Kidney tubule cell (primary cell): ENCODE measurements around the gene POLR2J.
"Not testable (repeated sequence)": the region's sequence is repeated elsewhere in the genome, so short reads cannot be mapped to it uniquely, and the experiment has no call there.

Experiments used
- DNase-seq: peaks from one replicate; pipeline ENCODE4 v3.0.0-alpha.2; 2018; ENCODE audit warnings: low spot score

Gene POLR2J

DNA sequence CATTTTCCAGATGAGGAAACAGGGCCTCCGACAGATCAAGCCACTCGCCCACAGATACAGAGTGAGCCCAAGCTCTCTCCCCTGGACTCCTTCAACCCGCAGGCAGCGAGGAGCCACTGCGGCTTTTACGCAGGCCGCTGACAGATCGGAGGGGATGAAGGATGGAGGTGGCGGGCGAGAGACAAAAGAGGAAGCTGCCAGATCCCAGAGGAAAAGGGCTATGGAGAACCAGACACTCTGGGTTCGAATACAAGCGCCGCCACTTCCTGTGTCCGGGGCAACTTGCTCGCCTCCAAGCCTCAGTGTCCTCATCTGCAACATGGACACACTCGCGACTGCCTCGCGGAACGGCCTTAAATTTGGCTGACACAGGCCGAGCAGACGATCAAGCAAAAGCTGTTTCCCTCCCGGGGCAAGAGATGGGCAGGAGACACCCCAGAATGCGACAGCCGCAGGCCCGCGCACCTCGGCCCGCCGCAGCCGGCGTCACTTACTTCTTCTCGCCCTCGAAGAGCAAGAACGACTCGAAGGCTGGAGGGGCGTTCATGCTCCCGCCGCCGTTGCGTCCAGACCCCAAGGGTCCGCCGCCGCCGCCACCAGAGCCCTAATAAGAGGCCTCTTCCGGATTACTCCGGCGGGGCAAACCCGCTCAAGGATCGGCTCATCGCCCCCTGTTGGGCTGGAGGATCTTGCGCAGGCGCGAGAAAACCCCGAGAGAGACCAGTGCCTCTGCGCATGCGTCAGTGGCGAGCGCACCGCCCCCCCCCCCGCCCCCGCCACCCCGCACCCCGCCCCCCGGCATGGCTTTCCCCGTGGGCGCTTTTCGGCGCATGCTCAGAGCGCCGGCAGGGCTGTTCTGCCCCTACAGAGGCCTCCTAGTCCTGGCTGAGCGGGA is at the start of gene POLR2J:
TSS of gene POLR2J (minus strand) at position 609 of the 895 bp plus-strand sequence. CDS start at position 547, 62 bp downstream.
- DNase-seq = peak; percentile 83

DNA sequence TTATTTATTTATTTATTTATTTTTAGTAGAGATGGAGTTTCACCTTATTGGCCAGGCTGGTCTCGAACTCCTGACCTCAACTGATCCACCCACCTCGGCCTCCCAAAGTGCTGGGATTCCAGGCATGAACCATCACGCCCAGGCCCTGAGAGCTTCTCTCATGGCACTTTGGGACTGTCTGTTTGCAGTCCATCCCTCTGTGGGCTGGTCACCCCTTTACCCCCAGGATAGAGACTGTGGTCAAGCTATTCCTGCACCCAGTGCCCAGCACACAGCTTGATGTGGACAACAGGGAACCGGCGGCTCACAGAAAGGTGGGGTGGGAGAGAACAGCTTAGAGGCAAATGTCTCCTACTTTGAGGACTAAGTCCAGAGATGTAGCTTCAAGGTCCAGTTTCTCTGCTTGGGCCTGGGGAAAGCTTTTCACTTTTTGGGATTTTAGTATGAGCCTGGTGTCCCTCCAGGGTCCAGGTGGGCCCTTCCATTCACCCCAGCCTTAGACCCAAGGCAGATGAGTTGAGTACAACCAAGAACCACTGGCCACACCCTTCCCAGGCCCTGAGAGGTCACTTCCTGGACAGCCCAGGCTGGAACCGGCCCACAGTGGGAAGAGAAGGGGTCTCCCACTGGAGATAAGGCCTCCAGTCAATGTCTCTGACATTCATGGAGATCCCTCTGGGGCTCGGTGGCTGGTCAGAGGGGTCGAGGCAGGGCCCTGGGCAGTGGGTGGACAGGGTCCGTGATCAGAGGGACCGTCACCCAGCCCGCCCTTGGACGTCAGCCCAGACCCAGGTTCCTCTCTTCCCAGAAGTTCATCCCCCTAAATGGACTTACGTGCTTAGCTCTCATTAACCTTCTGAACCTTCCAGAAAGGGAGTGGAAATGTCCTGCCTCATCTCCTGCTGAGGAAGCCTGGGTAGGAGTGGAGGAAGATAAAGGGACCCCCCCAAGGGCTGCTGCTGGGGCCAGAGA is 49.4 kb upstream of the POLR2J start:
- DNase-seq = not testable (repeated sequence)

- DNase-seq = not testable (repeated sequence)
Observed at GRCh38 chr7:102527182-102527581, 48.5 kb upstream of the POLR2J start.

- DNase-seq = not testable (repeated sequence)
Observed at GRCh38 chr7:102524803-102525202, 46.1 kb upstream of the POLR2J start.

DNA sequence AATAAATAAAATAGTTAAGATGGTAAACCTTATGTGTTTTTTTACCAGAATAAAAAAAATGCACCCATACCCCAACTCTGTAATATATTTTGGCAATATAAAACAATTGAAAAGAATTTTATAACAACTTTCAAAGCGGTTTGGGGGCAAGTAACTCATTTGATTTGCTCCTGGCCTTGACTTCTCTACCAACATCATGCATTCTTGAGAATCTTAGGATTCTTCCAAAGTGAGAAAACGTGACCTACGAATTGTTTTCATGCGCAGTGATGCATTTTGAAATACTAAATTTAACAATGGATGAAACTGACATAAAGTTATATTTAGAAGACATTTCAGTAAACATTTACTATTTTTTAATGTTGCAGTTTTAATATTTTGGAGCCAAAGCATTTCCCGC is 42.1 kb upstream of the POLR2J start:
- DNase-seq = peak; percentile 0

GRCh38 chr7:102517550-102518147 is 38.9 kb upstream of the POLR2J start, which contains the start of gene RASA4B:
Gene RASA4B, minus strand, starts transcription at chr7:102517777. Its CDS starts 67 bp downstream, at chr7:102517710.
- peak; percentile 1 for DNase-seq

- not testable (repeated sequence) for DNase-seq
Observed at GRCh38 chr7:102516951-102517350, 38.2 kb upstream of the POLR2J start.

GRCh38 chr7:102515889-102516288 is 37.2 kb upstream of the POLR2J start:
- not testable (repeated sequence) for DNase-seq

GRCh38 chr7:102514881-102515721 is 36.4 kb upstream of the POLR2J start:
- not testable (repeated sequence) for DNase-seq

DNA sequence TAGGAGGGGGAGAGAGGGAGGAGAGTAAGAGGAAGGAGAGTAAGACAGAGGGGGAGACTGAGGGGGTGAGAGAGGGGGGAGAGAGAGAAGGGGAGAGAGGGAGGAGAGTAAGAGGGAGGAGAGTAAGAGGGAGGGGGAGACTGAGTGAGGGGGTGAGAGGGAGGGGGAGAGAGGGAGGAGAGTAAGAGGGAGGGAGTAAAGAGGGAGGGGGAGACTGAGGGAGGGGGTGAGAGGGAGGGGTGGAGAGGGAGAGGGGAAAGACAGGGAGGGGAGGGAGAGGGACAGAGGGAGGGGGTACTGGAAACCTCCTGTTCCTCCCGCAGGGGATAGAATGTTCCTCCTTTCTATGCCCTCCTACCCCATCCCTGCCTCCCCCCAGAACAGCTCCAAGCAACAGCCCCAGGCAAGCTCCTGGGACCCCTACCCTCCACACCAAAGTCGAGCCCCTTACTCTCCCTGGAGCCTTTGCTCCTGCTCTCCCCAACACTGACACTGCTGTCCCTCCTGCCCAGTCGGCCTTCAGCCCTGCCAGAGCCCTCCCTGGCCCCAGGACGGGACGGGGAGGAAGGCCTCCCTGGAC is 34.0 kb upstream of the POLR2J start:
- peak; percentile 60 for DNase-seq

DNA sequence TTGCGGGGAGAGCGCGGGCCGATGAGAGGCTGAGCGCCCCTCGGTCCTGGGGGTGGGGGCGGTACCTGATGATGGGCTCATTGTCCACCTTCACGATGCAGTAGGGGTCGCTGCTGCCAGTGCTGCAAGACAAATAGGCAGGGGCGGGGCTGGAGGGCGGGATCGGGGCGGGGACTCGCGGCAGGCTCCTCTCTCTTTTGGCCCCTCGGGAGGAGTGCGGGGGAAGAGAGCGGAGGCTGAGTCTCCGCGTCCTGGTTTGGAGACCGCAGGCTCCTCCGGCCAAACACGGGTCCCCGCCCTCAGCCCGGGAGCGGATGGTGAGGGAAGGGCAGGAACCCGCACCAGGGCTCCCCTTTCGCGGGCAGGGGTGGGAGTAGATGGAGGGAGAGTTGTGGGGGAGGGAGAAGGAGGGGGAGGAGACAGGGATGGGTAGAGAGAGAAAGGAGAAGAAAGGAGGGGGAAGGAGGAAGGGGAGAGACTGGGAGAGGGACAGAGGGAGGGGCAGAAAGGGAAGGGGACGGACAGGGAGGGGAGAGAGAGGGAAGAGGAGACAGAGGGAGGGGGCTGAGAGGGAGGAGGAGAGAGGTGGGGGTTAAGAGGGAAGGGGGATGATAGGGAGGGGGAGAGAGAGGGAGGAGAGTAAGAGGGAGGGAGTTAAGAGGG is 33.3 kb upstream of the POLR2J start:
- DNase-seq = not testable (repeated sequence)

- DNase-seq = not testable (repeated sequence)
Observed at GRCh38 chr7:102510575-102510974, 31.9 kb upstream of the POLR2J start.

- DNase-seq = not testable (repeated sequence)
Observed at GRCh38 chr7:102507410-102508088, 28.8 kb upstream of the POLR2J start.

GRCh38 chr7:102505298-102506185 is 26.8 kb upstream of the POLR2J start:
- DNase-seq = not testable (repeated sequence)

- not testable (repeated sequence) for DNase-seq
Observed at GRCh38 chr7:102503141-102503540, 24.4 kb upstream of the POLR2J start.

DNA sequence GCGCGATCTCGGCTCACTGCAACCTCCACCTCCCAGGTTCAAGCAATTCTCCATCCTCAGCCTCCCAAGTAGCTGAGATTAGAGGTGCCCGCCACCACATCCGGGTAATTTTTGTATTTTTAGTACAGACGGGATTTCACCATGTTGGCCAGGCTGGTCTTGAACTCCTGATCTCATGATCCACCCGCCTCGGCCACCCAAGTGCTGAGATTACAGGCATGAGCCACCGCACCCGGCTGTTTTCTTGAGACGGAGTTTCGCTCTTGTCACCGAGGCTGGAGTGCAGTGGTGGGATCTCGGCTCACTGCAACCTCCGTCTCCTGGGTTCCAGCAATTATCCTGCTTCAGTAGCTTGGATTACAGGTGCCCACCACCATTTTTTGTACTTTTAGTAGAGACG is 19.6 kb upstream of the POLR2J start:
- DNase-seq = not testable (repeated sequence)

DNA sequence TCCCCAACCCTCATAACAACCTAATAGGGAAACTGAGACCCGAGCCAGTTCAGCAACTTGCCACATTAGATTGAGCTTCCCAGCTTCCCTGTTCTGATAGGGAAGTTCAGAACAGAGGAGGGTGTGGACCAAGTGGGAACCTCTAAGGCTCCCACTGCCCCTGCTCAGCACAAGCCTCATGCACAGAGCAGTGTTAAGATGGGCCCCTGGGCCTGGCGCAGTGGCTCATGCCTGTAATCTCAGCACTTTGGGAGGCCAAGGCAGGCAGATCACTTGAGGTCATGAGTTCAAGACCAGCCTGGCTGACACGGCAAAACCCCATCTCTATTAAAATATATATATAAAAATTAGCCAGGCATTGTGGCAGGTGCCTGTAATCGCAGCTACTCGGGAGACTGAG is 18.6 kb upstream of the POLR2J start:
- not testable (repeated sequence) for DNase-seq

DNA sequence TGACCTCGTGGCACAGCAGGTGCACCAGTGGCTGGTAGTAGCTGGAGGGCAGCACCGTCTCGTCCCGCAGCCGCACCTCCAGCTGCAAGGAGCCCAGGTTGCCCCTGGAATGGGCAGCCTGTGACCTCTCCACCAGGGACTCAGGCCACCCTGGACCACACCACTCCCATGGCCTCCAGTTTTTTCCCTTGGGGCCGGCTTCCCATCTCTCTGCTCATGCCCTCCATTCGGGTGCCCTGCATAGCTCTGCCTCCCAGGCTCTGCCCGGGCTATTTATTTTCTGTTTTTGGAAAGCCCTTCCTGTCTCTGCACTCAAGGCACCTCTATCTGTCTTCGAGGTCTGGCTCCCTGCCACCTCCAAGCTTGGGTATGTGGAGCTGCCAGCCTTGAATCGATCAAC is 18.1 kb upstream of the POLR2J start:
- DNase-seq = peak; percentile 0
